Measurements from ENCODE around the gene COX8A. TPM values are rescaled to one million over a fixed set of nuclear protein-coding genes. Genes with fewer than 3 reads are reported as not detected.

Gene COX8A
- total and polyA plus RNA-seq, 2 of the 13 experiments (the other 11 are each of a cell fraction or from before 2014, with no cell fraction given) = 202 to 406 TPM

GRCh38 chr11:63944987-63945386, 29.4 kb upstream of the COX8A start (continued):
- TF ChIP-seq ZNF609 (CRISPR knock-in tag; IDR thresholded peaks at IDR 0.05; ENCODE audit: borderline replicate concordance) (no peak), ZNF468 (CRISPR knock-in tag; IDR thresholded peaks at IDR 0.05) (no peak), HMG20A (CRISPR knock-in tag; IDR thresholded peaks at IDR 0.05; ENCODE audit: borderline replicate concordance) (no peak), BRD4 (CRISPR knock-in tag; IDR thresholded peaks at IDR 0.05) (0 out of 2 replicates have a peak, but pooled peaks have one; percentile 18), KDM3A (CRISPR knock-in tag; IDR thresholded peaks at IDR 0.05; ENCODE audit: low read depth) (no peak), ISL2 (CRISPR knock-in tag; IDR thresholded peaks at IDR 0.05) (no peak), RAD51 (IDR thresholded peaks at IDR 0.05; ENCODE audit: borderline replicate concordance) (no peak), ZNF383 (CRISPR knock-in tag; IDR thresholded peaks at IDR 0.05; ENCODE audit: borderline replicate concordance) (no peak), ZNF160 (CRISPR knock-in tag; IDR thresholded peaks at IDR 0.05) (no peak), EP300 (IDR thresholded peaks at IDR 0.05; ENCODE audit: low read depth in 2 of 2, low read length in 2 of 2) (peak in 1 of 2 experiments; percentile 48; a peak in 1 of 4 replicates), EP300 (CRISPR knock-in tag; IDR thresholded peaks at IDR 0.05; ENCODE audit: borderline replicate concordance) (no peak), ZNF3 (CRISPR knock-in tag; IDR thresholded peaks at IDR 0.05) (no peak), MXD1 (CRISPR knock-in tag; IDR thresholded peaks at IDR 0.05) (peak; percentile 30; the same call in 1 of the 2 replicates), POLR2AphosphoS2 (IDR thresholded peaks at IDR 0.05; ENCODE audit: low read depth, low read length) (no peak), ZSCAN25 (CRISPR knock-in tag; IDR thresholded peaks at IDR 0.05) (no peak), EHMT2 (IDR thresholded peaks at IDR 0.05; ENCODE audit: borderline replicate concordance, low read depth, low read length) (no peak), XRCC5 (optimal IDR thresholded peaks at IDR 0.05; ENCODE audit: low read length) (no peak), TFDP2 (CRISPR knock-in tag; IDR thresholded peaks at IDR 0.05) (no peak; the same call in 1 of the 2 replicates), ZNF547 (CRISPR knock-in tag; IDR thresholded peaks at IDR 0.05) (no peak), POLR2G (IDR thresholded peaks at IDR 0.05; ENCODE audit: low read depth, low read length) (no peak), SMAD1 (CRISPR knock-in tag; IDR thresholded peaks at IDR 0.05; ENCODE audit: borderline replicate concordance, low read depth) (no peak), ZNF124 (CRISPR knock-in tag; IDR thresholded peaks at IDR 0.05) (no peak), ZNF777 (CRISPR knock-in tag; IDR thresholded peaks at IDR 0.05) (no peak), ETV5 (CRISPR knock-in tag; IDR thresholded peaks at IDR 0.05; ENCODE audit: borderline replicate concordance) (no peak), ZSCAN29 (CRISPR knock-in tag; conservative IDR thresholded peaks at IDR 0.05) (no peak), DNMT1 (CRISPR knock-in tag; IDR thresholded peaks at IDR 0.05) (no peak), SYNCRIP (IDR thresholded peaks at IDR 0.05; ENCODE audit: insufficient read depth, low read depth, low read length) (no peak)

Data from HepG2 (cell line).